ENCODE results near the gene TOGARAM1. TPM values are rescaled to one million over a fixed set of nuclear protein-coding genes. Genes with fewer than 3 reads are reported as not detected.

TOGARAM1 gene
- total RNA-seq, 4 donors from 2014 or later, result 13.5 to 23.6 (median 17.9) TPM

DNA sequence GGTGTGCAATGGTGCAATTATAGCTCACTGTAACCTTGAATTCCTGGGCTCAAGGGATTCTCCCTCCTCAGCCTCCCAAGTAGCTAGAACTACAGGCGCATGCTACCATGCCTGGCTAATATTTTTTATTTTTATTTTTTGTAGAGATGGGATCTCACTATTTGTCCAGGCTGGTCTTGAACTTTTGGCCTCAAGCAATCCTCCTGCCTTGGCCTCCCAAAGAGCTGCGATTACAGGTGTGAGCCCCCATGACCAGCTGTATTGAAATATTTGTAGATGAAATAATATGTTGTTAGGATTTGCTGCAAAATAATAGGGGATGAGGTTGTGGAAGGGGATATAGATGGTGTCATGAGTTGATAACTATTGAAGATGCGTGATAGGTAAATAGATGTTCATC lies 5.1 kb upstream of the TOGARAM1 start:
- H3K4me3 ChIP-seq, result no peak overlapping the region
- peaks cover 15 to 46% (median 16%) of the 10 kb centered on the region in 4 donors for H3K4me1 ChIP-seq
- no peaks in the 10 kb centered on the region for H3K9me3 ChIP-seq
- DNase-seq, result no peak
- in situ Hi-C loops (cut with MboI; ENCODE audit: low pct_ligation_motif_present in 1 of 4, low pct_unique_long_range_greater_than_20kb in 1 of 4, low sequenced_read_pairs in 3 of 4), result no loop called here
- H3K27ac ChIP-seq, result no peak overlapping the region
- TF ChIP-seq POLR2AphosphoS5 (IDR thresholded peaks at IDR 0.05) (no peak), POLR2A (IDR thresholded peaks at IDR 0.05) (no peak), EP300 (IDR thresholded peaks at IDR 0.05; ENCODE audit: low read depth) (no peak)
- TF ChIP-seq, protein P1, sequence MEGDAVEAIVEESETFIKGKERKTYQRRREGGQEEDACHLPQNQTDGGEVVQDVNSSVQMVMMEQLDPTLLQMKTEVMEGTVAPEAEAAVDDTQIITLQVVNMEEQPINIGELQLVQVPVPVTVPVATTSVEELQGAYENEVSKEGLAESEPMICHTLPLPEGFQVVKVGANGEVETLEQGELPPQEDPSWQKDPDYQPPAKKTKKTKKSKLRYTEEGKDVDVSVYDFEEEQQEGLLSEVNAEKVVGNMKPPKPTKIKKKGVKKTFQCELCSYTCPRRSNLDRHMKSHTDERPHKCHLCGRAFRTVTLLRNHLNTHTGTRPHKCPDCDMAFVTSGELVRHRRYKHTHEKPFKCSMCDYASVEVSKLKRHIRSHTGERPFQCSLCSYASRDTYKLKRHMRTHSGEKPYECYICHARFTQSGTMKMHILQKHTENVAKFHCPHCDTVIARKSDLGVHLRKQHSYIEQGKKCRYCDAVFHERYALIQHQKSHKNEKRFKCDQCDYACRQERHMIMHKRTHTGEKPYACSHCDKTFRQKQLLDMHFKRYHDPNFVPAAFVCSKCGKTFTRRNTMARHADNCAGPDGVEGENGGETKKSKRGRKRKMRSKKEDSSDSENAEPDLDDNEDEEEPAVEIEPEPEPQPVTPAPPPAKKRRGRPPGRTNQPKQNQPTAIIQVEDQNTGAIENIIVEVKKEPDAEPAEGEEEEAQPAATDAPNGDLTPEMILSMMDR (IDR thresholded peaks at IDR 0.05), result no peak
- intact Hi-C loops (cut with DNase I; ENCODE audit: low total_unique reads), result no loop called here
- no peaks in the 10 kb centered on the region for H3K36me3 ChIP-seq
- 93 to 100% methylated on average over 3 of the region's 3 CpGs for WGBS, 2 donors (ENCODE audit: low coverage in 1 of 2)
- no peaks in the 10 kb centered on the region for H3K27me3 ChIP-seq

- Histone ChIP-seq H3K27ac (no peak overlapping the region), H3K27me3 (no peaks in the 10 kb centered on the region), H3K9me3 (no peaks in the 10 kb centered on the region), H3K4me3 (no peak overlapping the region), H3K36me3 (no peaks in the 10 kb centered on the region), H3K4me1 (peaks cover 15 to 58% (median 29%) of the 10 kb centered on the region in 4 donors)
- 71 to 74% methylated on average over 3 of the region's 3 CpGs for WGBS, 2 donors (ENCODE audit: low coverage in 1 of 2)
- in situ Hi-C loops (cut with MboI; ENCODE audit: low pct_ligation_motif_present in 1 of 4, low pct_unique_long_range_greater_than_20kb in 1 of 4, low sequenced_read_pairs in 3 of 4), result no loop called here
- TF ChIP-seq POLR2A (IDR thresholded peaks at IDR 0.05), result no peak
- TF ChIP-seq, protein P1 (IDR thresholded peaks at IDR 0.05), result no peak
- no peak for TF ChIP-seq POLR2AphosphoS5 (IDR thresholded peaks at IDR 0.05)
- no peak for TF ChIP-seq EP300 (IDR thresholded peaks at IDR 0.05; ENCODE audit: low read depth)
- no peak for DNase-seq
- intact Hi-C loops (cut with DNase I; ENCODE audit: low total_unique reads), result no loop called here
Observed at GRCh38 chr14:44959538-44959937, 2.5 kb upstream of the TOGARAM1 start.

- 36 to 51% methylated on average over 2 of the region's 2 CpGs for WGBS, 2 donors (ENCODE audit: low coverage in 1 of 2)
Observed at GRCh38 chr14:44960146-44960545, 1.8 kb upstream of the TOGARAM1 start.

DNA sequence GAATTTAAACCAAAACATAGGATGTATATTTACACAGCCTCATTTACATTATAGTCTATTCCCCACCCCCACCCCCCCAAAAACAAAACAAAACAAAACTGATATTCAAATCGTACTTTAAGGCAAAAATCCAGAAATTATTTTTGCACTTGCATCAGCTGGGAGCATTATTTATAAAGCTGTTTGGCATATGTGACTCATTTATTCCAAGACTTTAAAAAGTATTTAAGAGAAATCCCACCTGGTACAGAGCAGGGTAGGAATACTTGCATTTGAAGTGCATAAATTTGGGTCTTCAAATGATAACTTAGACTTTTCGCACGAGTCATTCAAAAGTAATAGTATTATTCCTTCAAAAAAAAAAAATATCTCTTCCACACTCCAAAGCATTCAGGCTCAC lies 1.3 kb upstream of the TOGARAM1 start:
- H3K27me3 ChIP-seq, result no peaks in the 10 kb centered on the region
- peak overlapping the region; percentile 90 to 97 (median 94) for H3K27ac ChIP-seq
- H3K36me3 ChIP-seq, result no peaks in the 10 kb centered on the region
- TF ChIP-seq POLR2A (IDR thresholded peaks at IDR 0.05), result no peak
- TF ChIP-seq POLR2AphosphoS5 (IDR thresholded peaks at IDR 0.05), result no peak
- TF ChIP-seq, protein P1 (IDR thresholded peaks at IDR 0.05), result no peak
- no peak for TF ChIP-seq EP300 (IDR thresholded peaks at IDR 0.05; ENCODE audit: low read depth)
- H3K9me3 ChIP-seq, result no peaks in the 10 kb centered on the region
- DNase-seq, result no peak
- peak overlapping the region; percentile 27 to 77 (median 67) for H3K4me3 ChIP-seq
- in situ Hi-C loops (cut with MboI; ENCODE audit: low pct_ligation_motif_present in 1 of 4, low pct_unique_long_range_greater_than_20kb in 1 of 4, low sequenced_read_pairs in 3 of 4), result loop anchor here in 2 of 4 donors (5.0 to 10.0 kb wide), 4 partner anchors 56 to 174 kb away; partner anchors contain the start of genes FKBP3 (in 2 of the 2) and FANCM (in 1 of the 2)
- WGBS, 2 donors (ENCODE audit: low coverage in 1 of 2), result 0 to 2% methylated on average over 1 to 3 of the region's 3 CpGs
- H3K4me1 ChIP-seq, result peaks cover 15 to 64% (median 34%) of the 10 kb centered on the region in 4 donors
- intact Hi-C loops (cut with DNase I; ENCODE audit: low total_unique reads), result loop anchor here (10.0 kb wide), 1 partner anchor 174 kb away; the partner anchor contains the start of genes FANCM and FKBP3

More at GRCh38 chr14:44960146-44960545, 1.8 kb upstream of the TOGARAM1 start:
- H3K9me3 ChIP-seq, result no peaks in the 10 kb centered on the region
- H3K27ac ChIP-seq, result peak overlapping the region in 3 of 4 donors; percentile 90 to 97 (median 97)
- H3K36me3 ChIP-seq, result no peaks in the 10 kb centered on the region
- no peaks in the 10 kb centered on the region for H3K27me3 ChIP-seq
- in situ Hi-C loops (cut with MboI; ENCODE audit: low pct_ligation_motif_present in 1 of 4, low pct_unique_long_range_greater_than_20kb in 1 of 4, low sequenced_read_pairs in 3 of 4) (loop anchor here in 2 of 4 donors (5.0 to 10.0 kb wide), 4 partner anchors 55 to 175 kb away; partner anchors contain the start of genes FKBP3 (in 2 of the 2) and FANCM (in 1 of the 2)), intact Hi-C loops (cut with DNase I; ENCODE audit: low total_unique reads) (loop anchor here (10.0 kb wide), 1 partner anchor 175 kb away; the partner anchor contains the start of genes FANCM and FKBP3)
- TF ChIP-seq POLR2A (IDR thresholded peaks at IDR 0.05), result no peak
- peak overlapping the region in 1 of 4 donors; percentile 69 for H3K4me3 ChIP-seq
- peaks cover 15 to 64% (median 31%) of the 10 kb centered on the region in 4 donors for H3K4me1 ChIP-seq
- no peak for DNase-seq
